ENCODE data around the gene NRG2.

Gene NRG2

GRCh38 chr5:139880416-139881142 is 162.5 kb downstream of the NRG2 start:
- Histone ChIP-seq H3K9me3 (ENCODE audit: control insufficient read depth in 2 of 2, low read length in 2 of 2) (no peaks in the 10 kb centered on the region), H3K36me3 (ENCODE audit: control insufficient read depth in 2 of 2, insufficient read depth in 2 of 2, low read length in 2 of 2) (no peaks in the 10 kb centered on the region), H3K4me3 (ENCODE audit: low read length in 2 of 2) (no peak overlapping the region), H3K27ac (ENCODE audit: low read depth in 2 of 2, low read length in 2 of 2) (no peak overlapping the region), H3K27me3 (ENCODE audit: control insufficient read depth in 2 of 2, insufficient read depth in 2 of 2, low read length in 2 of 2) (no peaks in the 10 kb centered on the region), H3K9ac (ENCODE audit: low read depth in 1 of 2, low read length in 2 of 2) (no peak overlapping the region), H3K4me1 (ENCODE audit: control insufficient read depth in 2 of 2, insufficient read depth in 2 of 2, low read length in 2 of 2) (no peaks in the 10 kb centered on the region)

GRCh38 chr5:139878093-139878492 is 165.0 kb downstream of the NRG2 start:
- Histone ChIP-seq H3K4me1 (ENCODE audit: control insufficient read depth in 2 of 2, insufficient read depth in 2 of 2, low read length in 2 of 2) (no peaks in the 10 kb centered on the region), H3K4me3 (ENCODE audit: low read length in 2 of 2) (no peak overlapping the region), H3K9me3 (ENCODE audit: control insufficient read depth in 2 of 2, low read length in 2 of 2) (no peaks in the 10 kb centered on the region), H3K36me3 (ENCODE audit: control insufficient read depth in 2 of 2, insufficient read depth in 2 of 2, low read length in 2 of 2) (no peaks in the 10 kb centered on the region), H3K27ac (ENCODE audit: low read depth in 2 of 2, low read length in 2 of 2) (no peak overlapping the region), H3K27me3 (ENCODE audit: control insufficient read depth in 2 of 2, insufficient read depth in 2 of 2, low read length in 2 of 2) (no peaks in the 10 kb centered on the region), H3K9ac (ENCODE audit: low read depth in 1 of 2, low read length in 2 of 2) (no peak overlapping the region)

- H3K36me3 ChIP-seq (ENCODE audit: control insufficient read depth in 2 of 2, insufficient read depth in 2 of 2, low read length in 2 of 2) = no peaks in the 10 kb centered on the region
- H3K27ac ChIP-seq (ENCODE audit: low read depth in 2 of 2, low read length in 2 of 2) = no peak overlapping the region
- no peak overlapping the region for H3K4me3 ChIP-seq (ENCODE audit: low read length in 2 of 2)
- no peaks in the 10 kb centered on the region for H3K27me3 ChIP-seq (ENCODE audit: control insufficient read depth in 2 of 2, insufficient read depth in 2 of 2, low read length in 2 of 2)
- H3K4me1 ChIP-seq (ENCODE audit: control insufficient read depth in 2 of 2, insufficient read depth in 2 of 2, low read length in 2 of 2) = no peaks in the 10 kb centered on the region
- H3K9ac ChIP-seq (ENCODE audit: low read depth in 1 of 2, low read length in 2 of 2) = no peak overlapping the region
- no peaks in the 10 kb centered on the region for H3K9me3 ChIP-seq (ENCODE audit: control insufficient read depth in 2 of 2, low read length in 2 of 2)
These were observed 165.9 kb downstream of the NRG2 start for GRCh38 chr5:139877129-139877597.

- Histone ChIP-seq H3K27ac (ENCODE audit: low read depth in 2 of 2, low read length in 2 of 2) (no peak overlapping the region), H3K4me3 (ENCODE audit: low read length in 2 of 2) (no peak overlapping the region), H3K36me3 (ENCODE audit: control insufficient read depth in 2 of 2, insufficient read depth in 2 of 2, low read length in 2 of 2) (no peaks in the 10 kb centered on the region), H3K4me1 (ENCODE audit: control insufficient read depth in 2 of 2, insufficient read depth in 2 of 2, low read length in 2 of 2) (no peaks in the 10 kb centered on the region), H3K9ac (ENCODE audit: low read depth in 1 of 2, low read length in 2 of 2) (no peak overlapping the region), H3K9me3 (ENCODE audit: control insufficient read depth in 2 of 2, low read length in 2 of 2) (no peaks in the 10 kb centered on the region), H3K27me3 (ENCODE audit: control insufficient read depth in 2 of 2, insufficient read depth in 2 of 2, low read length in 2 of 2) (no peaks in the 10 kb centered on the region)
These were observed 167.1 kb downstream of the NRG2 start for GRCh38 chr5:139875957-139876356.

- no peaks in the 10 kb centered on the region for H3K4me1 ChIP-seq (ENCODE audit: control insufficient read depth in 2 of 2, insufficient read depth in 2 of 2, low read length in 2 of 2)
- H3K27me3 ChIP-seq (ENCODE audit: control insufficient read depth in 2 of 2, insufficient read depth in 2 of 2, low read length in 2 of 2) = no peaks in the 10 kb centered on the region
- no peak overlapping the region for H3K9ac ChIP-seq (ENCODE audit: low read depth in 1 of 2, low read length in 2 of 2)
- no peaks in the 10 kb centered on the region for H3K36me3 ChIP-seq (ENCODE audit: control insufficient read depth in 2 of 2, insufficient read depth in 2 of 2, low read length in 2 of 2)
- H3K27ac ChIP-seq (ENCODE audit: low read depth in 2 of 2, low read length in 2 of 2) = no peak overlapping the region
- no peak overlapping the region for H3K4me3 ChIP-seq (ENCODE audit: low read length in 2 of 2)
- H3K9me3 ChIP-seq (ENCODE audit: control insufficient read depth in 2 of 2, low read length in 2 of 2) = no peaks in the 10 kb centered on the region
These were observed 170.0 kb downstream of the NRG2 start for GRCh38 chr5:139872851-139873794.

- Histone ChIP-seq H3K4me3 (ENCODE audit: low read length in 2 of 2) (no peak overlapping the region), H3K27me3 (ENCODE audit: control insufficient read depth in 2 of 2, insufficient read depth in 2 of 2, low read length in 2 of 2) (no peaks in the 10 kb centered on the region), H3K9me3 (ENCODE audit: control insufficient read depth in 2 of 2, low read length in 2 of 2) (no peaks in the 10 kb centered on the region), H3K27ac (ENCODE audit: low read depth in 2 of 2, low read length in 2 of 2) (no peak overlapping the region), H3K4me1 (ENCODE audit: control insufficient read depth in 2 of 2, insufficient read depth in 2 of 2, low read length in 2 of 2) (no peaks in the 10 kb centered on the region), H3K9ac (ENCODE audit: low read depth in 1 of 2, low read length in 2 of 2) (no peak overlapping the region), H3K36me3 (ENCODE audit: control insufficient read depth in 2 of 2, insufficient read depth in 2 of 2, low read length in 2 of 2) (no peaks in the 10 kb centered on the region)
These were observed 170.9 kb downstream of the NRG2 start for GRCh38 chr5:139872052-139872766.

- H3K4me3 ChIP-seq (ENCODE audit: low read length in 2 of 2) = no peak overlapping the region
- no peaks in the 10 kb centered on the region for H3K27me3 ChIP-seq (ENCODE audit: control insufficient read depth in 2 of 2, insufficient read depth in 2 of 2, low read length in 2 of 2)
- H3K9ac ChIP-seq (ENCODE audit: low read depth in 1 of 2, low read length in 2 of 2) = no peak overlapping the region
- no peaks in the 10 kb centered on the region for H3K36me3 ChIP-seq (ENCODE audit: control insufficient read depth in 2 of 2, insufficient read depth in 2 of 2, low read length in 2 of 2)
- no peaks in the 10 kb centered on the region for H3K9me3 ChIP-seq (ENCODE audit: control insufficient read depth in 2 of 2, low read length in 2 of 2)
- H3K4me1 ChIP-seq (ENCODE audit: control insufficient read depth in 2 of 2, insufficient read depth in 2 of 2, low read length in 2 of 2) = no peaks in the 10 kb centered on the region
- H3K27ac ChIP-seq (ENCODE audit: low read depth in 2 of 2, low read length in 2 of 2) = no peak overlapping the region
These were observed 171.5 kb downstream of the NRG2 start for GRCh38 chr5:139871614-139872013.

GRCh38 chr5:139870677-139871076 is 172.4 kb downstream of the NRG2 start:
- Histone ChIP-seq H3K27ac (ENCODE audit: low read depth in 2 of 2, low read length in 2 of 2) (no peak overlapping the region), H3K27me3 (ENCODE audit: control insufficient read depth in 2 of 2, insufficient read depth in 2 of 2, low read length in 2 of 2) (no peaks in the 10 kb centered on the region), H3K4me3 (ENCODE audit: low read length in 2 of 2) (no peak overlapping the region), H3K9ac (ENCODE audit: low read depth in 1 of 2, low read length in 2 of 2) (no peak overlapping the region), H3K9me3 (ENCODE audit: control insufficient read depth in 2 of 2, low read length in 2 of 2) (no peaks in the 10 kb centered on the region), H3K4me1 (ENCODE audit: control insufficient read depth in 2 of 2, insufficient read depth in 2 of 2, low read length in 2 of 2) (no peaks in the 10 kb centered on the region), H3K36me3 (ENCODE audit: control insufficient read depth in 2 of 2, insufficient read depth in 2 of 2, low read length in 2 of 2) (no peaks in the 10 kb centered on the region)

GRCh38 chr5:139869042-139869790 is 173.9 kb downstream of the NRG2 start:
- H3K4me3 ChIP-seq (ENCODE audit: low read length in 2 of 2) = no peak overlapping the region
- H3K27ac ChIP-seq (ENCODE audit: low read depth in 2 of 2, low read length in 2 of 2) = no peak overlapping the region
- H3K36me3 ChIP-seq (ENCODE audit: control insufficient read depth in 2 of 2, insufficient read depth in 2 of 2, low read length in 2 of 2) = no peaks in the 10 kb centered on the region
- H3K9ac ChIP-seq (ENCODE audit: low read depth in 1 of 2, low read length in 2 of 2) = no peak overlapping the region
- H3K4me1 ChIP-seq (ENCODE audit: control insufficient read depth in 2 of 2, insufficient read depth in 2 of 2, low read length in 2 of 2) = no peaks in the 10 kb centered on the region
- H3K27me3 ChIP-seq (ENCODE audit: control insufficient read depth in 2 of 2, insufficient read depth in 2 of 2, low read length in 2 of 2) = no peaks in the 10 kb centered on the region
- H3K9me3 ChIP-seq (ENCODE audit: control insufficient read depth in 2 of 2, low read length in 2 of 2) = no peaks in the 10 kb centered on the region
